Retinal pigment epithelial cell (primary cell): ENCODE data around the gene TAF8.

Experiments
- DNase-seq: peaks from one replicate; pipeline ENCODE4 v3.0.0-alpha.2; 2010; ENCODE audit warnings: low read depth
- H3K4me3 ChIP-seq: 2 replicates; pipeline ENCODE4 v1.5.1; 2011; ENCODE audit warnings: mild to moderate bottlenecking, low read length, control low read depth, moderate library complexity
- CTCF ChIP-seq: conservative IDR thresholded peaks from 2 replicates; pipeline ENCODE4 v1.5.1; 2011; ENCODE audit warnings: low read depth, low read length, control low read depth, inconsistent platforms

TAF8 gene

GRCh38 chr6:42106112-42107023, 56.0 kb downstream of the TAF8 start:
- no peak overlapping the region for H3K4me3 ChIP-seq
- TF ChIP-seq CTCF, result no peak
- DNase-seq, result no peak

- no peak for TF ChIP-seq CTCF
- no peak overlapping the region for H3K4me3 ChIP-seq
- no peak for DNase-seq
Observed at GRCh38 chr6:42108071-42108470, 57.7 kb downstream of the TAF8 start.

- no peak for TF ChIP-seq CTCF
- no peak for DNase-seq
- no peak overlapping the region for H3K4me3 ChIP-seq
Observed at GRCh38 chr6:42110683-42111082, 60.4 kb downstream of the TAF8 start.

GRCh38 chr6:42112351-42112750, 62.0 kb downstream of the TAF8 start:
- H3K4me3 ChIP-seq, result no peak overlapping the region
- no peak for TF ChIP-seq CTCF
- DNase-seq, result no peak

GRCh38 chr6:42113936-42114636, 63.8 kb downstream of the TAF8 start:
- no peak overlapping the region for H3K4me3 ChIP-seq
- no peak for TF ChIP-seq CTCF
- DNase-seq, result no peak

GRCh38 chr6:42117843-42118161, 67.5 kb downstream of the TAF8 start:
- no peak overlapping the region for H3K4me3 ChIP-seq
- TF ChIP-seq CTCF, result no peak
- DNase-seq, result no peak
